ENCODE measurements around the gene NADSYN1. TPM values are rescaled to one million over a fixed set of nuclear protein-coding genes. Genes with fewer than 3 reads are reported as not detected.
A peak's percentile ranks its signal among the peaks of the same experiment; 100 is the strongest.

The NADSYN1 gene
- total and polyA plus RNA-seq, 9 donors = 16.4 to 39.3 (median 22.2) TPM

GRCh38 chr11:71499546-71499945, 46.5 kb downstream of the NADSYN1 start:
- Histone ChIP-seq H3K36me3 (ENCODE audit: control insufficient read depth, insufficient read depth, low read length) (peaks cover 49% of the 10 kb centered on the region), H3K9me3 (replicated peaks; ENCODE audit: control insufficient read depth, low read depth, low read length) (no peaks in the 10 kb centered on the region), H3K4me1 (ENCODE audit: control insufficient read depth, insufficient read depth, low read length) (peaks cover 19% of the 10 kb centered on the region), H3K27ac (ENCODE audit: low read length) (no peak overlapping the region), H3K4me3 (ENCODE audit: low read length) (no peak overlapping the region), H3K27me3 (ENCODE audit: control insufficient read depth, insufficient read depth, low read length) (no peaks in the 10 kb centered on the region)
- WGBS (ENCODE audit: insufficient coverage) = 100% methylated on average over 1 of the region's 6 CpGs
- no peak for DNase-seq

- H3K27ac ChIP-seq (ENCODE audit: low read length) = no peak overlapping the region
- 75% methylated on average over 5 of the region's 6 CpGs for WGBS (ENCODE audit: insufficient coverage)
- H3K4me3 ChIP-seq (ENCODE audit: low read length) = no peak overlapping the region
- H3K4me1 ChIP-seq (ENCODE audit: control insufficient read depth, insufficient read depth, low read length) = peaks cover 19% of the 10 kb centered on the region
- no peaks in the 10 kb centered on the region for H3K27me3 ChIP-seq (ENCODE audit: control insufficient read depth, insufficient read depth, low read length)
- H3K9me3 ChIP-seq (replicated peaks; ENCODE audit: control insufficient read depth, low read depth, low read length) = no peaks in the 10 kb centered on the region
- peaks cover 49% of the 10 kb centered on the region for H3K36me3 ChIP-seq (ENCODE audit: control insufficient read depth, insufficient read depth, low read length)
- peak; percentile 28 for DNase-seq
Measured at GRCh38 chr11:71500601-71501021, 47.6 kb downstream of the NADSYN1 start.

- H3K4me1 ChIP-seq (ENCODE audit: control insufficient read depth, insufficient read depth, low read length) = peaks cover 19% of the 10 kb centered on the region
- WGBS (ENCODE audit: insufficient coverage) = 73% methylated on average over 26 of the region's 30 CpGs
- peaks cover 42% of the 10 kb centered on the region for H3K36me3 ChIP-seq (ENCODE audit: control insufficient read depth, insufficient read depth, low read length)
Measured at GRCh38 chr11:71501071-71501985, 48.3 kb downstream of the NADSYN1 start.

GRCh38 chr11:71502026-71502425, 49.0 kb downstream of the NADSYN1 start:
- H3K27ac ChIP-seq (ENCODE audit: low read length) = no peak overlapping the region
- peaks cover 35% of the 10 kb centered on the region for H3K36me3 ChIP-seq (ENCODE audit: control insufficient read depth, insufficient read depth, low read length)
- H3K9me3 ChIP-seq (replicated peaks; ENCODE audit: control insufficient read depth, low read depth, low read length) = no peaks in the 10 kb centered on the region
- no peak for DNase-seq
- no peak overlapping the region for H3K4me3 ChIP-seq (ENCODE audit: low read length)
- H3K4me1 ChIP-seq (ENCODE audit: control insufficient read depth, insufficient read depth, low read length) = peaks cover 19% of the 10 kb centered on the region
- H3K27me3 ChIP-seq (ENCODE audit: control insufficient read depth, insufficient read depth, low read length) = no peaks in the 10 kb centered on the region
- 91% methylated on average over 5 of the region's 10 CpGs for WGBS (ENCODE audit: insufficient coverage)

More at GRCh38 chr11:71501071-71501985, 48.3 kb downstream of the NADSYN1 start:
- Histone ChIP-seq H3K27me3 (ENCODE audit: control insufficient read depth, insufficient read depth, low read length) (no peaks in the 10 kb centered on the region), H3K4me3 (ENCODE audit: low read length) (no peak overlapping the region), H3K27ac (ENCODE audit: low read length) (no peak overlapping the region), H3K9me3 (replicated peaks; ENCODE audit: control insufficient read depth, low read depth, low read length) (no peaks in the 10 kb centered on the region)
- no peak for DNase-seq

- H3K27ac ChIP-seq (ENCODE audit: low read length) = no peak overlapping the region
- H3K27me3 ChIP-seq (ENCODE audit: control insufficient read depth, insufficient read depth, low read length) = no peaks in the 10 kb centered on the region
- peaks cover 26% of the 10 kb centered on the region for H3K36me3 ChIP-seq (ENCODE audit: control insufficient read depth, insufficient read depth, low read length)
- WGBS (ENCODE audit: insufficient coverage) = 92% methylated on average over 9 of the region's 15 CpGs
- DNase-seq = no peak
- no peak overlapping the region for H3K4me3 ChIP-seq (ENCODE audit: low read length)
- H3K4me1 ChIP-seq (ENCODE audit: control insufficient read depth, insufficient read depth, low read length) = peaks cover 19% of the 10 kb centered on the region
- H3K9me3 ChIP-seq (replicated peaks; ENCODE audit: control insufficient read depth, low read depth, low read length) = no peaks in the 10 kb centered on the region
Measured at GRCh38 chr11:71502871-71503435, 50.0 kb downstream of the NADSYN1 start.

GRCh38 chr11:71504531-71504930, 51.5 kb downstream of the NADSYN1 start:
- 61% methylated on average over 8 of the region's 10 CpGs for WGBS (ENCODE audit: insufficient coverage)
- no peak overlapping the region for H3K27ac ChIP-seq (ENCODE audit: low read length)
- no peaks in the 10 kb centered on the region for H3K27me3 ChIP-seq (ENCODE audit: control insufficient read depth, insufficient read depth, low read length)
- peaks cover 1% of the 10 kb centered on the region for H3K9me3 ChIP-seq (replicated peaks; ENCODE audit: control insufficient read depth, low read depth, low read length)
- peaks cover 12% of the 10 kb centered on the region for H3K36me3 ChIP-seq (ENCODE audit: control insufficient read depth, insufficient read depth, low read length)
- no peak for DNase-seq
- peaks cover 13% of the 10 kb centered on the region for H3K4me1 ChIP-seq (ENCODE audit: control insufficient read depth, insufficient read depth, low read length)
- H3K4me3 ChIP-seq (ENCODE audit: low read length) = no peak overlapping the region

GRCh38 chr11:71505001-71505400, 52.0 kb downstream of the NADSYN1 start:
- H3K4me3 ChIP-seq (ENCODE audit: low read length) = no peak overlapping the region
- no peaks in the 10 kb centered on the region for H3K27me3 ChIP-seq (ENCODE audit: control insufficient read depth, insufficient read depth, low read length)
- no peak overlapping the region for H3K27ac ChIP-seq (ENCODE audit: low read length)
- no CpG with 5 or more reads among the region's 2 CpGs for WGBS (ENCODE audit: insufficient coverage)
- no peak for DNase-seq
- H3K9me3 ChIP-seq (replicated peaks; ENCODE audit: control insufficient read depth, low read depth, low read length) = peaks cover 6% of the 10 kb centered on the region
- peaks cover 9% of the 10 kb centered on the region for H3K36me3 ChIP-seq (ENCODE audit: control insufficient read depth, insufficient read depth, low read length)
- peaks cover 12% of the 10 kb centered on the region for H3K4me1 ChIP-seq (ENCODE audit: control insufficient read depth, insufficient read depth, low read length)

- H3K27ac ChIP-seq (ENCODE audit: low read length) = no peak overlapping the region
- H3K9me3 ChIP-seq (replicated peaks; ENCODE audit: control insufficient read depth, low read depth, low read length) = peaks cover 13% of the 10 kb centered on the region
- peaks cover 6% of the 10 kb centered on the region for H3K4me1 ChIP-seq (ENCODE audit: control insufficient read depth, insufficient read depth, low read length)
- no peaks in the 10 kb centered on the region for H3K27me3 ChIP-seq (ENCODE audit: control insufficient read depth, insufficient read depth, low read length)
- 61% methylated on average over 8 of the region's 9 CpGs for WGBS (ENCODE audit: insufficient coverage)
- no peak for DNase-seq
- no peak overlapping the region for H3K4me3 ChIP-seq (ENCODE audit: low read length)
- peaks cover 9% of the 10 kb centered on the region for H3K36me3 ChIP-seq (ENCODE audit: control insufficient read depth, insufficient read depth, low read length)
Measured at GRCh38 chr11:71505781-71506180, 52.8 kb downstream of the NADSYN1 start.

- no peak for DNase-seq
- no peak overlapping the region for H3K4me3 ChIP-seq (ENCODE audit: low read length)
- H3K9me3 ChIP-seq (replicated peaks; ENCODE audit: control insufficient read depth, low read depth, low read length) = peaks cover 15% of the 10 kb centered on the region
- H3K4me1 ChIP-seq (ENCODE audit: control insufficient read depth, insufficient read depth, low read length) = no peaks in the 10 kb centered on the region
- 93% methylated on average over 5 of the region's 5 CpGs for WGBS (ENCODE audit: insufficient coverage)
- H3K27me3 ChIP-seq (ENCODE audit: control insufficient read depth, insufficient read depth, low read length) = no peaks in the 10 kb centered on the region
- H3K36me3 ChIP-seq (ENCODE audit: control insufficient read depth, insufficient read depth, low read length) = peaks cover 1% of the 10 kb centered on the region
- H3K27ac ChIP-seq (ENCODE audit: low read length) = no peak overlapping the region
Measured at GRCh38 chr11:71507102-71507501, 54.1 kb downstream of the NADSYN1 start.

Measured in muscle of leg (tissue), 11 donors.